ENCODE data around the gene OPRD1.

The OPRD1 gene

DNA sequence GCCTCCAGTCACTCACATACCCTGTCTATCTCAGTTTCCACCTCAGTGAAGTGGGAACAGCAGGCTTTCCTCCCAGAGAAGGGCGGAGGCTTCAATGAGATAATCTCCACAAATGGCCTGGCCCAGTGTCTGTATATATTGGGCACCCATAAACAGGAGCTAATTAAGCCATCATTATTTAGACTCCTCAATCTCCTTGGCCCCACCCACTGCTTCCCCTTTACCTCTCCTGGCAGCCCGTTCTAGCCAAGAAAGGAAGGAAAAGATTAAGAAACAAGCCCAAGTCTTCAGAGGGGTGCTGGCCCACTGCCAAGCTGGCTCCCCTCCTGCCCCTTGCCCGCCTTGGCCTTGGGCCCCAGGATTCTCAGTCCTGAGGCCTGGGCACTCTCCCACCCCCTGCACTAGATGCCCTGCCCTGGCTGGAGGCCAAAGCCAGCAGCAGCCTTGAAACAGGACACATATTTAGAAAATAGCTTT lies 86.5 kb downstream of the OPRD1 start:
- Histone ChIP-seq H3K79me2 (ENCODE audit: control insufficient read depth, insufficient read depth, low read length, poor library complexity) (no peaks in the 10 kb centered on the region), H3K18ac (ENCODE audit: low read length) (no peak overlapping the region), H2AFZ (ENCODE audit: insufficient read depth, low read length, poor library complexity) (no peak overlapping the region), H2BK12ac (ENCODE audit: low read length) (no peak overlapping the region), H2BK120ac (ENCODE audit: insufficient read depth, low read length, poor library complexity) (no peak overlapping the region), H3K27ac (ENCODE audit: low read depth, low read length) (no peak overlapping the region), H3K23ac (ENCODE audit: low read length) (no peak overlapping the region), H4K91ac (ENCODE audit: low read depth, low read length) (no peak overlapping the region), H3K4ac (ENCODE audit: low read depth, low read length) (no peak overlapping the region), H3K9ac (ENCODE audit: low read length) (no peak overlapping the region), H3K9me3 (ENCODE audit: insufficient read depth, low read depth, low read length) (peaks cover 2% of the 10 kb centered on the region), H3K4me2 (ENCODE audit: low read length) (no peak overlapping the region), H2AK5ac (ENCODE audit: low read length) (no peak overlapping the region), H4K12ac (ENCODE audit: low read depth, low read length) (no peak overlapping the region), H3K79me1 (ENCODE audit: low read length) (no peaks in the 10 kb centered on the region), H3K4me3 (ENCODE audit: low read depth, low read length) (no peak overlapping the region), H3K4me1 (ENCODE audit: control insufficient read depth in 1 of 2, insufficient read depth in 2 of 2, low read length in 2 of 2) (no peaks in the 10 kb centered on the region), H3K14ac (ENCODE audit: low read length) (no peak overlapping the region), H4K8ac (ENCODE audit: low read depth, low read length) (no peak overlapping the region), H2BK5ac (ENCODE audit: low read depth, low read length, poor library complexity) (no peak overlapping the region), H3K27me3 (ENCODE audit: insufficient read depth, low read length) (no peaks in the 10 kb centered on the region), H3K36me3 (ENCODE audit: control insufficient read depth in 1 of 2, insufficient read depth in 2 of 2, low read length in 2 of 2) (no peaks in the 10 kb centered on the region)
- WGBS (ENCODE audit: extremely low coverage, insufficient coverage, insufficient read length), result no CpG with 5 or more reads among the region's 3 CpGs
- DNase-seq, result no peak

DNA sequence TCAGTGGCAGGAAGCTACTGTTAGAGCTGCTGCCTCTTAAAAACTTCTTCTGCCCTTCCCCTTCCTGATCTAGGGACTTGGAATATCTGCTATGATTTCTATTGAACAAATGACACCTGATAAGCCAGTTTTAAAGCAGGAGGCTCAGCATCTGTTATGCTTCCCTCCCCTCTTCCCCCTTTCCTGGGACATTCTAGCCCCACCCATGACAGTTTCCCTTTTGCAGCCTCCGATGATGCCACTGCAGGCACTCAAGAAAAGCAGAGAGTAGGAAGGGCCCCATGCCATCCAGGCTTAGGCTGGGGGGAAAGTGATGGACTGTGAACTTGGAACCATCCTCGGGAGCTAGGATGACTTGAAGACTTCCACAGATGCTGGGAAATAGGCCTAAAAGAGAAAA lies 87.3 kb downstream of the OPRD1 start:
- Histone ChIP-seq H3K4ac (ENCODE audit: low read depth, low read length) (no peak overlapping the region), H4K12ac (ENCODE audit: low read depth, low read length) (no peak overlapping the region), H3K79me1 (ENCODE audit: low read length) (no peaks in the 10 kb centered on the region), H2BK5ac (ENCODE audit: low read depth, low read length, poor library complexity) (no peak overlapping the region), H3K36me3 (ENCODE audit: control insufficient read depth in 1 of 2, insufficient read depth in 2 of 2, low read length in 2 of 2) (no peaks in the 10 kb centered on the region), H2BK120ac (ENCODE audit: insufficient read depth, low read length, poor library complexity) (no peak overlapping the region), H3K9me3 (ENCODE audit: insufficient read depth, low read depth, low read length) (peaks cover 2% of the 10 kb centered on the region), H3K14ac (ENCODE audit: low read length) (no peak overlapping the region), H2AFZ (ENCODE audit: insufficient read depth, low read length, poor library complexity) (no peak overlapping the region), H3K27me3 (ENCODE audit: insufficient read depth, low read length) (no peaks in the 10 kb centered on the region), H3K18ac (ENCODE audit: low read length) (no peak overlapping the region), H4K8ac (ENCODE audit: low read depth, low read length) (no peak overlapping the region), H3K4me1 (ENCODE audit: control insufficient read depth in 1 of 2, insufficient read depth in 2 of 2, low read length in 2 of 2) (no peaks in the 10 kb centered on the region), H3K23ac (ENCODE audit: low read length) (no peak overlapping the region), H2BK12ac (ENCODE audit: low read length) (no peak overlapping the region), H3K4me3 (ENCODE audit: low read depth, low read length) (no peak overlapping the region), H3K9ac (ENCODE audit: low read length) (no peak overlapping the region), H2AK5ac (ENCODE audit: low read length) (no peak overlapping the region), H3K4me2 (ENCODE audit: low read length) (no peak overlapping the region), H3K79me2 (ENCODE audit: control insufficient read depth, insufficient read depth, low read length, poor library complexity) (no peaks in the 10 kb centered on the region), H3K27ac (ENCODE audit: low read depth, low read length) (no peak overlapping the region), H4K91ac (ENCODE audit: low read depth, low read length) (no peak overlapping the region)
- WGBS (ENCODE audit: extremely low coverage, insufficient coverage, insufficient read length), result no CpG with 5 or more reads among the region's 2 CpGs
- no peak for DNase-seq

DNA sequence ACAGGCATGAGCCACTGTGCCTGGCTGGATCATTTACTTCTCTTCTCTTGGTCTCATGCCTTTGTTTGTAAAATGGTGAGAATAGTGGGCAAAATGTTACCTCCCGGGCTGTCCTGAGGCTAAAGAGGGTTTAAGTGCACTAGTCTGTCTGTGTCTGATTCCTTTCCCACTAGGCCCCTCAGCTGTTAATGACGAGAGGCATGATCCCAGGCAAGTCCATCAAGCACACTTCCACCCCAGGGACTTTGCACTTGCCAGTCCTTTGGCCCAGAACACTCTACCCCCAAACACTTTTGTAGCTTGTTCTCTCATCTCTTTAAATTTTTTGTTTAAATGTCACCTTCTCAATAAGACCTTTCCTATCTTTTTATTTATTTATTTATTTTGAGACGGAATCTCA lies 88.6 kb downstream of the OPRD1 start:
- Histone ChIP-seq H3K9ac (ENCODE audit: low read length) (no peak overlapping the region), H2BK5ac (ENCODE audit: low read depth, low read length, poor library complexity) (no peak overlapping the region), H2BK12ac (ENCODE audit: low read length) (no peak overlapping the region), H2AFZ (ENCODE audit: insufficient read depth, low read length, poor library complexity) (no peak overlapping the region), H3K27ac (ENCODE audit: low read depth, low read length) (no peak overlapping the region), H4K91ac (ENCODE audit: low read depth, low read length) (no peak overlapping the region), H3K36me3 (ENCODE audit: control insufficient read depth in 1 of 2, insufficient read depth in 2 of 2, low read length in 2 of 2) (no peaks in the 10 kb centered on the region), H3K23ac (ENCODE audit: low read length) (no peak overlapping the region), H3K4me3 (ENCODE audit: low read depth, low read length) (no peak overlapping the region), H3K4me2 (ENCODE audit: low read length) (no peak overlapping the region), H4K8ac (ENCODE audit: low read depth, low read length) (no peak overlapping the region), H2AK5ac (ENCODE audit: low read length) (no peak overlapping the region), H3K18ac (ENCODE audit: low read length) (no peak overlapping the region), H3K79me2 (ENCODE audit: control insufficient read depth, insufficient read depth, low read length, poor library complexity) (no peaks in the 10 kb centered on the region), H3K4ac (ENCODE audit: low read depth, low read length) (no peak overlapping the region), H3K14ac (ENCODE audit: low read length) (no peak overlapping the region), H3K9me3 (ENCODE audit: insufficient read depth, low read depth, low read length) (peaks cover 2% of the 10 kb centered on the region), H2BK120ac (ENCODE audit: insufficient read depth, low read length, poor library complexity) (no peak overlapping the region), H3K4me1 (ENCODE audit: control insufficient read depth in 1 of 2, insufficient read depth in 2 of 2, low read length in 2 of 2) (no peaks in the 10 kb centered on the region), H3K79me1 (ENCODE audit: low read length) (no peaks in the 10 kb centered on the region), H3K27me3 (ENCODE audit: insufficient read depth, low read length) (no peaks in the 10 kb centered on the region), H4K12ac (ENCODE audit: low read depth, low read length) (no peak overlapping the region)
- WGBS (ENCODE audit: extremely low coverage, insufficient coverage, insufficient read length), result no CpG with 5 or more reads among the region's 3 CpGs
- no peak for DNase-seq

DNA sequence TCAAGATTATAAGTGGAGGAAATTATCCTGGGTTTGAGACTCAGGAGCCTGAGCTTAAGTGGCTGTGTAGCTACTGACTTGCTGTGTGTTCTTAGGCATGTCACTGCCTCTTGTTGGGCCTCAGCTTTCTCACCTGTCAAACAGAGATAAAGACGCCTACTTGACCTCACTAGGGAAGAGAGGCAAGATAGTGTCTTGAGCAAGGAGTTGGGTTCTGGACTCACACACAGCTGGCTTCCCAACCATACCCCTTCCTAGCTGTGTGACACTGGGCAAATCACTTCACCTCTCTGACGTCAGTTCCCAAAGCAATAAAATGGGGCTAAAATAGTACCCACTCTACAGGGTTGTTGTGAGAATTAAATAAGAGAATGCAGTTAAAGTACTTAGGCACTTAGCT lies 90.8 kb downstream of the OPRD1 start:
- H4K8ac ChIP-seq (ENCODE audit: low read depth, low read length), result no peak overlapping the region
- no peak overlapping the region for H2AK5ac ChIP-seq (ENCODE audit: low read length)
- no peak overlapping the region for H2BK12ac ChIP-seq (ENCODE audit: low read length)

More for the DNA sequence above, 90.8 kb downstream of the OPRD1 start:
- no peak overlapping the region for H3K4me3 ChIP-seq (ENCODE audit: low read depth, low read length)
- peaks cover 2% of the 10 kb centered on the region for H3K9me3 ChIP-seq (ENCODE audit: insufficient read depth, low read depth, low read length)
- no peaks in the 10 kb centered on the region for H3K79me2 ChIP-seq (ENCODE audit: control insufficient read depth, insufficient read depth, low read length, poor library complexity)
- no peaks in the 10 kb centered on the region for H3K4me1 ChIP-seq (ENCODE audit: control insufficient read depth in 1 of 2, insufficient read depth in 2 of 2, low read length in 2 of 2)
- H4K91ac ChIP-seq (ENCODE audit: low read depth, low read length), result no peak overlapping the region
- H3K14ac ChIP-seq (ENCODE audit: low read length), result no peak overlapping the region
- no peak overlapping the region for H2BK5ac ChIP-seq (ENCODE audit: low read depth, low read length, poor library complexity)
- H2BK120ac ChIP-seq (ENCODE audit: insufficient read depth, low read length, poor library complexity), result no peak overlapping the region
- no peak for DNase-seq
- no peak overlapping the region for H2AFZ ChIP-seq (ENCODE audit: insufficient read depth, low read length, poor library complexity)
- no peak overlapping the region for H4K12ac ChIP-seq (ENCODE audit: low read depth, low read length)
- H3K27ac ChIP-seq (ENCODE audit: low read depth, low read length), result no peak overlapping the region
- no peak overlapping the region for H3K23ac ChIP-seq (ENCODE audit: low read length)
- H3K36me3 ChIP-seq (ENCODE audit: control insufficient read depth in 1 of 2, insufficient read depth in 2 of 2, low read length in 2 of 2), result no peaks in the 10 kb centered on the region
- no peak overlapping the region for H3K18ac ChIP-seq (ENCODE audit: low read length)
- no peak overlapping the region for H3K4me2 ChIP-seq (ENCODE audit: low read length)
- H3K79me1 ChIP-seq (ENCODE audit: low read length), result no peaks in the 10 kb centered on the region
- WGBS (ENCODE audit: extremely low coverage, insufficient coverage, insufficient read length), result no CpG with 5 or more reads among the region's 2 CpGs
- H3K4ac ChIP-seq (ENCODE audit: low read depth, low read length), result no peak overlapping the region
- no peak overlapping the region for H3K9ac ChIP-seq (ENCODE audit: low read length)
- no peaks in the 10 kb centered on the region for H3K27me3 ChIP-seq (ENCODE audit: insufficient read depth, low read length)

All from trophoblast cell (in vitro differentiated cells and primary cell).